IMR-90 (cell line): ENCODE data around the gene DDX4. TPM values are rescaled to one million over a fixed set of nuclear protein-coding genes. Genes with fewer than 3 reads are reported as not detected.

Experiments
- ATAC-seq: fragments of 200-7000 bp; cut with Tn5 transposase; 2 replicates; pipeline ENCODE4 v1.9.1; 2020; ENCODE audit warnings: low read depth, mild to moderate bottlenecking, moderate library complexity
- BruUV-seq: library from RNA; stranded (reverse); fragments of 400-500 nt; replicated peaks from 2 replicates; lab custom pipeline; 2021; lab: Mats Ljungman, UMichigan
- CTCF ChIA-PET: fragments of 300-600 bp; formaldehyde crosslinking; extraction: SDS; loops from one replicate; lab custom pipeline; 2021; ENCODE audit warnings: antibody characterized with exemption; lab: Yijun Ruan, JAX
- POLR2A ChIA-PET: fragments of 300-600 bp; sonication (Branson Sonifier 250); formaldehyde crosslinking; loops from one replicate; lab custom pipeline; 2022; ENCODE audit warnings: antibody characterized with exemption; ENCODE audit not compliant: unreplicated experiment; lab: Charles Lee
- DNase-seq: peaks from one replicate; pipeline ENCODE4 v3.0.0; 2013
- H2AFZ ChIP-seq: replicated peaks from 2 replicates; pipeline ENCODE3; 2013; ENCODE audit warnings: low read length, mild to moderate bottlenecking; ENCODE audit not compliant: poor library complexity
- H2AK5ac ChIP-seq: 2 replicates; pipeline ENCODE4 v1.6.1; 2013; ENCODE audit warnings: low read depth, low read length, inconsistent platforms
- H2AK9ac ChIP-seq: replicated peaks from 2 replicates; pipeline ENCODE3; 2013; ENCODE audit warnings: mild to moderate bottlenecking, low read depth, low read length, moderate library complexity; ENCODE audit not compliant: poor library complexity
- H2BK120ac ChIP-seq: 2 replicates; pipeline ENCODE4 v1.6.1; 2013; ENCODE audit warnings: low read depth, low read length, inconsistent platforms
- H2BK15ac ChIP-seq: 3 replicates; pipeline ENCODE4 v1.6.1; 2013; ENCODE audit warnings: low read depth, low read length, inconsistent platforms
- H2BK20ac ChIP-seq: 2 replicates; pipeline ENCODE4 v1.6.1; 2013; ENCODE audit warnings: low read depth, mild to moderate bottlenecking, inconsistent platforms, low read length, moderate library complexity
- H2BK5ac ChIP-seq: 2 replicates; pipeline ENCODE4 v1.6.1; 2013; ENCODE audit warnings: mild to moderate bottlenecking, low read depth, low read length, inconsistent platforms; ENCODE audit not compliant: poor library complexity, severe bottlenecking
- H3K14ac ChIP-seq: replicated peaks from 2 replicates; pipeline ENCODE4 v1.6.1; 2013; ENCODE audit warnings: low read depth, low read length, inconsistent platforms
- H3K18ac ChIP-seq: 2 replicates; pipeline ENCODE4 v1.6.1; 2013; ENCODE audit warnings: low read depth, low read length, control low read depth
- H3K23ac ChIP-seq: 2 replicates; pipeline ENCODE4 v1.6.1; 2013; ENCODE audit warnings: low read depth, low read length, inconsistent platforms
- H3K27ac ChIP-seq: 2 replicates; pipeline ENCODE4 v1.5.1; 2013; ENCODE audit warnings: mild to moderate bottlenecking, control low read depth, low read length; ENCODE audit not compliant: insufficient read depth
- H3K27me3 ChIP-seq: 2 replicates; pipeline ENCODE4 v1.6.1; 2013; ENCODE audit warnings: low read length; ENCODE audit not compliant: control insufficient read depth, insufficient read depth
- H3K36me3 ChIP-seq: 2 replicates; pipeline ENCODE4 v1.6.1; 2013; ENCODE audit warnings: low read length, mixed read lengths; ENCODE audit not compliant: control insufficient read depth, insufficient read depth
- H3K4ac ChIP-seq: 2 replicates; pipeline ENCODE4 v1.6.1; 2013; ENCODE audit warnings: low read depth, low read length, inconsistent platforms
- H3K4me1 ChIP-seq: 2 replicates; pipeline ENCODE4 v1.6.1; 2013; ENCODE audit warnings: low read length, mixed read lengths; ENCODE audit not compliant: control insufficient read depth, insufficient read depth
- H3K4me2 ChIP-seq: 2 replicates; pipeline ENCODE4 v1.6.1; 2013; ENCODE audit warnings: low read depth, mild to moderate bottlenecking, control low read depth, low read length, moderate library complexity
- H3K4me3 ChIP-seq: 2 replicates; pipeline ENCODE4 v1.5.1; 2013; ENCODE audit warnings: low read depth, mild to moderate bottlenecking, control low read depth, low read length, moderate library complexity; ENCODE audit not compliant: insufficient read depth
- H3K56ac ChIP-seq: 2 replicates; pipeline ENCODE4 v1.6.1; 2013; ENCODE audit warnings: low read length, inconsistent platforms; ENCODE audit not compliant: insufficient read depth; ENCODE audit errors: extremely low read depth
- H3K79me1 ChIP-seq, 2 experiments: 2 replicates each; pipeline ENCODE4 v1.6.1; 2013; ENCODE audit warnings: low read length in 2 of 2, inconsistent platforms in 1 of 2, low read depth in 1 of 2
- H3K9ac ChIP-seq: 2 replicates; pipeline ENCODE4 v1.6.1; 2013; ENCODE audit warnings: low read depth, low read length, control low read depth
- H3K9me1 ChIP-seq: 2 replicates; pipeline ENCODE4 v1.6.1; 2013; ENCODE audit warnings: low read length, inconsistent platforms; ENCODE audit not compliant: insufficient read depth
- H3K9me3 ChIP-seq: 2 replicates; pipeline ENCODE4 v1.6.1; 2013; ENCODE audit warnings: low read length; ENCODE audit not compliant: control insufficient read depth, insufficient read depth
- H4K20me1 ChIP-seq: 2 replicates; pipeline ENCODE4 v1.6.1; 2013; ENCODE audit warnings: low read length, inconsistent platforms; ENCODE audit not compliant: insufficient read depth
- H4K5ac ChIP-seq: 2 replicates; pipeline ENCODE4 v1.6.1; 2013; ENCODE audit warnings: mild to moderate bottlenecking, low read depth, low read length, control low read depth
- H4K8ac ChIP-seq, 2 experiments: 2 replicates each; pipeline ENCODE4 v1.6.1; 2013; ENCODE audit warnings: low read depth in 2 of 2, low read length in 2 of 2, control low read depth in 1 of 2, inconsistent platforms in 1 of 2
- H4K91ac ChIP-seq: 2 replicates; pipeline ENCODE4 v1.6.1; 2013; ENCODE audit warnings: low read depth, low read length, inconsistent platforms; ENCODE audit not compliant: insufficient read depth
- BHLHE40 ChIP-seq: fragments of 150-350 bp; IDR thresholded peaks from 2 replicates; pipeline ENCODE4 v1.6.1; 2016; ENCODE audit warnings: mild to moderate bottlenecking, low read depth, low read length
- CEBPB ChIP-seq: IDR thresholded peaks from 2 replicates; pipeline ENCODE4 v1.6.1; 2012; ENCODE audit warnings: low read depth, low read length, improper control_type of control experiment
- CHD1 ChIP-seq: IDR thresholded peaks from 2 replicates; pipeline ENCODE4 v1.6.1; 2012; ENCODE audit warnings: low read depth, low read length, improper control_type of control experiment
- ELK1 ChIP-seq: fragments of 150-350 bp; IDR thresholded peaks from 2 replicates; pipeline ENCODE4 v1.6.1; 2016; ENCODE audit warnings: low read depth, mild to moderate bottlenecking, low read length, moderate library complexity, borderline replicate concordance
- MAZ ChIP-seq: IDR thresholded peaks from 2 replicates; pipeline ENCODE4 v1.6.1; 2012; ENCODE audit warnings: low read depth, mild to moderate bottlenecking, low read length, improper control_type of control experiment, moderate library complexity, borderline replicate concordance
- MXI1 ChIP-seq: IDR thresholded peaks from 2 replicates; pipeline ENCODE4 v1.6.1; 2012; ENCODE audit warnings: low read depth, mild to moderate bottlenecking, low read length, moderate library complexity, borderline replicate concordance
- NFE2L2 ChIP-seq: fragments of 150-350 bp; IDR thresholded peaks from 2 replicates; pipeline ENCODE4 v1.6.1; 2016; ENCODE audit warnings: low read depth, mild to moderate bottlenecking, low read length
- RAD21 ChIP-seq: IDR thresholded peaks from 2 replicates; pipeline ENCODE4 v1.6.1; 2012; ENCODE audit warnings: low read length, improper control_type of control experiment
- RCOR1 ChIP-seq: IDR thresholded peaks from 2 replicates; pipeline ENCODE4 v1.6.1; 2012; ENCODE audit warnings: mild to moderate bottlenecking, low read length, improper control_type of control experiment; ENCODE audit not compliant: insufficient replicate concordance
- SMC3 ChIP-seq: fragments of 150-350 bp; IDR thresholded peaks from 2 replicates; pipeline ENCODE4 v1.6.1; 2016; ENCODE audit warnings: low read depth, mild to moderate bottlenecking, antibody characterized with exemption, low read length, moderate library complexity
- WGBS, 2 experiments: methylation state at CpG; one replicate each; pipeline versions ENCODE4 v1.1.5 to v1.1.7; 2013; ENCODE audit warnings: missing lambda C conversion rate in 2 of 2; ENCODE audit not compliant: insufficient read length in 1 of 2; ENCODE audit errors: extremely low coverage in 2 of 2; 5-methylcytosine and 5-hydroxymethylcytosine counted together
- dilution Hi-C: fragments of 300-500 bp; cut with HindIII; formaldehyde crosslinking; loops from one replicate; pipeline ENCODE4 v1.14.3; 2018; ENCODE audit warnings: low sequenced_read_pairs; ENCODE audit not compliant: unreplicated experiment
- in situ Hi-C: fragments of 300-500 bp; cut with MboI; formaldehyde crosslinking; loops from 3 replicates; pipeline ENCODE4 v1.14.3; 2019; ENCODE audit warnings: low sequenced_read_pairs, inconsistent platforms, mixed read lengths
- intact Hi-C: fragments of 100-400 bp; cut with micrococcal nuclease; formaldehyde crosslinking; loops from 2 replicates; pipeline ENCODE4 v1.10.0; 2022
- polyA plus RNA-seq, 3 experiments: library from polyadenylated mRNA; depleted of rRNA; stranded (reverse); fragments of >200 nt; gene quantifications; 2 replicates each; pipeline ENCODE4 v1.2.3, GENCODE V29; 2012; ENCODE audit warnings: low replicate concordance in 1 of 3
- total RNA-seq: library from RNA; depleted of rRNA; stranded (reverse); fragments of >200 nt; gene quantifications from 2 replicates; pipeline ENCODE4 v1.2.3, GENCODE V29; 2012
- TF ChIP-seq, protein P1 (sequence below): fragments of 150-350 bp; IDR thresholded peaks from 2 replicates; pipeline ENCODE4 v1.6.1; 2017; ENCODE audit warnings: mild to moderate bottlenecking, antibody characterized with exemption, low read length, low read depth

The DDX4 gene
- total and polyA plus RNA-seq, 2 of the 4 experiments (the other 2 are of a cell fraction), result not detected

DNA sequence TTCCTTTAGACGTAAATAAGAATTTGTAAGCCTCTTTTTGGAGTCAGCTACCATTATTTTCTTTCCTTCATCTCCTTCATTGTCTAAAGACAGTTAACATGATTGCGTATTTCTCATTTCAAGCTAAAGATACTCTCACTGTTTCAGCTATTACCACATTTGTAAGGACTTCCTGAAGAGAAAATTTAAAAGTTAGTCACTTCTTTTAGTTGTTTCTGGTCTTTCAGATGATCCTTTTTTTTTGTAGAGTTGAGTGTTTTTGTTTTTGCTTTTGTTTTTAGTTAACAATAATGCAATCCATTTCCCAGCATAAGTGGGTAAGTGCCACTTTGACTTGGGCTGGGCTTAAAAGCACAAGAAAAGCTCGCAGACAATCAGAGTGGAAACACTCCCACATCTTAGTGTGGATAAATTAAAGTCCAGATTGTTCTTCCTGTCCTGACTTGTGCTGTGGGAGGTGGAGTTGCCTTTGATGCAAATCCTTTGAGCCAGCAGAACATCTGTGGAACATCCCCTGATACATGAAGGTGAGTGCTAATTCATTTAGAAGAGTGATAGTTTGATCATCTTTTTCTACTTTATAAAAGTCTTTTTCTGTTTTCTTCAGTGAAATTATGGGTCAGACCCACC lies 115.3 kb downstream of the DDX4 start:
- Histone ChIP-seq H3K23ac (peak overlapping the region; percentile 19; the same call in 1 of the 2 replicates), H3K4me1 (peaks cover 9% of the 10 kb centered on the region), H3K4me2 (no peak overlapping the region), H3K56ac (no peak overlapping the region), H3K79me1 (no peaks in the 10 kb centered on the region), H3K27me3 (no peaks in the 10 kb centered on the region), H3K9ac (no peak overlapping the region), H3K14ac (peak overlapping the region; percentile 34), H4K91ac (peak overlapping the region; percentile 25; the same call in 1 of the 2 replicates), H2AK9ac (no peak overlapping the region), H2BK5ac (no peak overlapping the region), H3K36me3 (no peaks in the 10 kb centered on the region), H3K27ac (peak overlapping the region; percentile 36), H3K18ac (0 out of 2 replicates have a peak overlapping the region, but pooled peaks have one; percentile 27), H3K9me1 (no peaks in the 10 kb centered on the region; the same call in 1 of the 2 replicates), H2BK20ac (peak overlapping the region; percentile 81), H2AFZ (no peak overlapping the region), H2BK15ac (peak overlapping the region; percentile 72; the same call in 2 of the 3 replicates), H4K8ac (peak overlapping the region in 1 of 2 experiments; percentile 65; a peak in 3 of 4 replicates), H3K4ac (peak overlapping the region; percentile 59), H4K20me1 (no peaks in the 10 kb centered on the region), H3K9me3 (no peaks in the 10 kb centered on the region), H3K4me3 (no peak overlapping the region), H2AK5ac (peak overlapping the region; percentile 71), H4K5ac (no peak overlapping the region), H2BK120ac (peak overlapping the region; percentile 63)
- dilution Hi-C loops, result no loop called here
- TF ChIP-seq MXI1, result no peak
- no peak for TF ChIP-seq RCOR1
- no peak for TF ChIP-seq CEBPB
- TF ChIP-seq BHLHE40, result no peak
- TF ChIP-seq SMC3, result no peak
- no peak for TF ChIP-seq CHD1
- TF ChIP-seq RAD21, result no peak
- TF ChIP-seq ELK1, result no peak
- no peak for TF ChIP-seq MAZ
- no peak for TF ChIP-seq NFE2L2
- TF ChIP-seq, protein P1, sequence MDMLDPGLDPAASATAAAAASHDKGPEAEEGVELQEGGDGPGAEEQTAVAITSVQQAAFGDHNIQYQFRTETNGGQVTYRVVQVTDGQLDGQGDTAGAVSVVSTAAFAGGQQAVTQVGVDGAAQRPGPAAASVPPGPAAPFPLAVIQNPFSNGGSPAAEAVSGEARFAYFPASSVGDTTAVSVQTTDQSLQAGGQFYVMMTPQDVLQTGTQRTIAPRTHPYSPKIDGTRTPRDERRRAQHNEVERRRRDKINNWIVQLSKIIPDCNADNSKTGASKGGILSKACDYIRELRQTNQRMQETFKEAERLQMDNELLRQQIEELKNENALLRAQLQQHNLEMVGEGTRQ, result no peak
- WGBS, 2 experiments, result no CpG with 5 or more reads among the region's 3 CpGs
- no peak for ATAC-seq
- CTCF ChIA-PET, result interaction anchor here (0.9 kb wide), 1 partner anchor 15 kb away, joined by 4 read pairs; no protein-coding TSS in a partner anchor
- in situ Hi-C loops, result no loop called here
- no peak for DNase-seq
- POLR2A ChIA-PET, result no interaction called here
- no TSS peak for BruUV-seq
- intact Hi-C loops, result no loop called here
